ENCODE results near the gene PGM2L1. TPM values are rescaled to one million over a fixed set of nuclear protein-coding genes. Genes with fewer than 3 reads are reported as not detected.

PGM2L1 gene
- total and polyA plus RNA-seq, 10 donors = 0.37 to 7.1 (median 4.9) TPM

DNA sequence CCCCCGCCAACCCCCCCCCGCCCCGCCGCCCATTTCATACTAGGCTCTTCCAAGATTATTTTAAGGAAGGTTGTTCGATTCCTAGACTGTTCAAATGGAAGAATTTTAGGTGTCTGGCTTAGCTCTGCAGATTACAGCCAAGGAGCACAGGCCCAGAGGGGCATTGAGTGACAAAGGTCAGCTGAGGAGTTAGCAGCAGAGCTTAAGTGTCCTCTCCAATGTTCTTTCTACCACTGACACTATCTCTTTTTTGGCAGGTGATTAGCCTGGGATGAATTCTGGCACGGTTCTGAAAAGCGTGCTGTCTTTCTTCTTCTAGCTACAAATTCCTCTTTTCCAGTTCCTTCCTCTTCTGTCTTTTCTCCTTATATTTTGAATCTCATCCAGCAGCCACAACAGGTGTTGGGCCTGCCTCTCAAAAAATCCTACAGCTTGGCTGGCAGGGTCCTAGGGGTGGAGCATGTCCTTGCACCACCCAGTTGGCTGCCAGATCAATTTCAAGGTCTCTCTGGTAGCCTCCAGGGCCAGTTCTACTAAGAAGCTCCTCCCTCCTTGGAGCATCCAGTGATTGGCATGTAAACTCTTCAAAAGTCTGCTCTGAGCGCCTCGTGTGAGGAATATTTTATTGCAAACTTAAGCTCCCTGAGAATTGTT, 46.1 kb upstream of the PGM2L1 start:
- no peak for TF ChIP-seq POLR2AphosphoS5 (IDR thresholded peaks at IDR 0.05)
- no peak for TF ChIP-seq POLR2A (IDR thresholded peaks at IDR 0.05)
- TF ChIP-seq, protein P1, sequence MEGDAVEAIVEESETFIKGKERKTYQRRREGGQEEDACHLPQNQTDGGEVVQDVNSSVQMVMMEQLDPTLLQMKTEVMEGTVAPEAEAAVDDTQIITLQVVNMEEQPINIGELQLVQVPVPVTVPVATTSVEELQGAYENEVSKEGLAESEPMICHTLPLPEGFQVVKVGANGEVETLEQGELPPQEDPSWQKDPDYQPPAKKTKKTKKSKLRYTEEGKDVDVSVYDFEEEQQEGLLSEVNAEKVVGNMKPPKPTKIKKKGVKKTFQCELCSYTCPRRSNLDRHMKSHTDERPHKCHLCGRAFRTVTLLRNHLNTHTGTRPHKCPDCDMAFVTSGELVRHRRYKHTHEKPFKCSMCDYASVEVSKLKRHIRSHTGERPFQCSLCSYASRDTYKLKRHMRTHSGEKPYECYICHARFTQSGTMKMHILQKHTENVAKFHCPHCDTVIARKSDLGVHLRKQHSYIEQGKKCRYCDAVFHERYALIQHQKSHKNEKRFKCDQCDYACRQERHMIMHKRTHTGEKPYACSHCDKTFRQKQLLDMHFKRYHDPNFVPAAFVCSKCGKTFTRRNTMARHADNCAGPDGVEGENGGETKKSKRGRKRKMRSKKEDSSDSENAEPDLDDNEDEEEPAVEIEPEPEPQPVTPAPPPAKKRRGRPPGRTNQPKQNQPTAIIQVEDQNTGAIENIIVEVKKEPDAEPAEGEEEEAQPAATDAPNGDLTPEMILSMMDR (IDR thresholded peaks at IDR 0.05 in 8 of 11, conservative IDR thresholded peaks at IDR 0.05 in 3 of 11) = no peak
- no peak for DNase-seq
- Histone ChIP-seq H3K27ac (no peak overlapping the region), H3K4me1 (peaks cover 0 to 6% (median 3%) of the 10 kb centered on the region in 6 donors), H3K9me3 (peaks cover 0 to 15% (median 8%) of the 10 kb centered on the region in 8 donors), H3K36me3 (no peaks in the 10 kb centered on the region), H3K4me3 (no peak overlapping the region), H3K27me3 (replicated peaks in 1 of 7) (no peaks in the 10 kb centered on the region)
- intact Hi-C loops (cut with DNase I; ENCODE audit: low total_unique reads) = no loop called here
- 79 to 86% (median 80%) methylated on average over 9 of the region's 9 CpGs for WGBS, 5 donors

DNA sequence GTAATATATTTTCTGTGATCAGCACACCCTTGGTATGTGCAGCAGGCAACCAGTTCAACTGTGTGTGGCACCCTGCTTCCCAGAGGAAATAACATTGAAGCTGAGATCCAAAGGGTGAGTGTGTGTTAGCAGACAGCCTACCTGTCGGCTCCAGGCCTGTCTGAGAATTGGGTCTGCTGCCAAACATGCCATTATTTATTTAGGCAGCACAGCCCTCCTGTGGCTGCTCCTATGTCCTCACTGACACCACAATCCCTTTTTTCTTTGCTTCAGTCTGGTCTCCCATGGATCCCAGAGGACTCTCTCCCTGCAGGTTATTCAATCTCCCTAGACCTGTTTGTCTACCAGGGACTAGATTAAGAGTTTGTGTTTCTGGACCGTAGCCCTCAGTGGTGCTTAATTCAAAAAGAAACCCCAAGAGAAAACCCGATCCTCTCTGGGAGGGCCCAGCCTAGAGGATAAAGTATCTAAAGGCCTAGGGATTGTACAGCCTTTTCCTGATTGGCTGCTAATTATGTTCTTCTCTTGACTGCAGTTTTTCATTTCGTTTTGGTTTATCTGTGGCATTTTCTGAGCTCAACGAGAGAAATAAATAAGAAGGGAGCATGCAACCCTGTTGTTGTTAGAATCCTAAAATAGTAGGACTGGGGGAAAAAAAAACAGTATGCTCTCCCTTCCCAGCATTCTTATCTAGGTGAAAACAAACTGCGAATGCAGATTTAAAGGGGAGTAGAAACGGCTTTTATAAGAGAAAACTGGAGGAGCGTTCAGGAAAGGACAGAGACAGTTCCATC, 45.0 kb upstream of the PGM2L1 start:
- intact Hi-C loops (cut with DNase I; ENCODE audit: low total_unique reads) = no loop called here
- Histone ChIP-seq H3K36me3 (no peaks in the 10 kb centered on the region), H3K9me3 (peaks cover 0 to 15% (median 8%) of the 10 kb centered on the region in 8 donors), H3K27me3 (replicated peaks in 1 of 7) (no peaks in the 10 kb centered on the region), H3K27ac (no peak overlapping the region), H3K4me3 (no peak overlapping the region), H3K4me1 (no peaks in the 10 kb centered on the region)
- TF ChIP-seq, protein P1 (IDR thresholded peaks at IDR 0.05 in 8 of 11, conservative IDR thresholded peaks at IDR 0.05 in 3 of 11) = no peak
- no peak for TF ChIP-seq POLR2A (IDR thresholded peaks at IDR 0.05)
- TF ChIP-seq POLR2AphosphoS5 (IDR thresholded peaks at IDR 0.05) = no peak
- 70 to 80% (median 76%) methylated on average over 8 of the region's 8 CpGs for WGBS, 5 donors
- DNase-seq = no peak

DNA sequence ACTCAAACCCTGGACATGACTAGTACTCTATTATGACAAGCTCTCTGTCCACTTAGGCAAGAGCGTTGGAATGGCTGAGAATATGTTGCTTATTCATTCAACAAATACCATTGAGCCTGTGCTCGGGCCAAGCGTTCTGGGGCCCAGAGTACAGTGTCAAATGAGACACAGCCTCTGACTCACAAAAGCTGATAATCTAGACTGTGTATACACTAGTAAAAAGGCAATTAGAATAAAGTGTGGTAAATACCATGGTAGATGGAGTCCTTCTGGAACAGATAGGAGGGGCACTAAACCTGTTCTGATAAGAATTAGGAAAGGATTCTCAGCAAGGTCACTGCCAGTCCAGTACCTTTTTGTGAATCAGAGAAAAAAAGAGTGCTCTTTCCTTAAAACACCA, 44.4 kb upstream of the PGM2L1 start:
- Histone ChIP-seq H3K27me3 (replicated peaks in 1 of 7) (no peaks in the 10 kb centered on the region), H3K4me3 (no peak overlapping the region), H3K9me3 (peaks cover 0 to 15% (median 8%) of the 10 kb centered on the region in 8 donors), H3K4me1 (no peaks in the 10 kb centered on the region), H3K36me3 (no peaks in the 10 kb centered on the region), H3K27ac (no peak overlapping the region)
- intact Hi-C loops (cut with DNase I; ENCODE audit: low total_unique reads) = no loop called here
- WGBS, 5 donors = 84 to 90% (median 88%) methylated on average over 3 of the region's 3 CpGs
- TF ChIP-seq, protein P1 (IDR thresholded peaks at IDR 0.05 in 8 of 11, conservative IDR thresholded peaks at IDR 0.05 in 3 of 11) = no peak
- TF ChIP-seq POLR2AphosphoS5 (IDR thresholded peaks at IDR 0.05) = no peak
- TF ChIP-seq POLR2A (IDR thresholded peaks at IDR 0.05) = no peak
- no peak for DNase-seq

DNA sequence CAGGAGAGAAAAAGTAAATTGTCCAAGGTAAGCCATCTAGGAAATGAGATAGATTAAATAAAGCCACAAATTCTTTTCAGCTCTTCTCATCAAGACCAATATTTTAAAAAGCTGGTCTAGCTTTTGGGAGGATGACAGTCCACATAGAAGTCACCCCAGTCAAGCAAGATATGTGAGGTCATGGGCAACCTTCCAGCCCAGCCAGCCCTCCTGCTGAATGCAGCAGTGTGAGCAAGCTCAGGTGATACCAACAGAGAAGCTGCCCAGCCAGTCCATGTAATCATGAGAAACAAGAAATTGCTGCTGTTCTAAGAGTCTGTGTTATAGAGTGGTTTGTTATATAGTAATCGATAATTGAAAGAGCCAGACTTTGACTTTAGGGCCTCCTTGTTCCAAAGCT, 40.4 kb upstream of the PGM2L1 start:
- H3K9me3 ChIP-seq = peaks cover 0 to 15% (median 8%) of the 10 kb centered on the region in 8 donors
- no peaks in the 10 kb centered on the region for H3K4me1 ChIP-seq
- H3K4me3 ChIP-seq = no peak overlapping the region
- no peaks in the 10 kb centered on the region for H3K36me3 ChIP-seq
- DNase-seq = no peak
- intact Hi-C loops (cut with DNase I; ENCODE audit: low total_unique reads) = no loop called here
- no peak for TF ChIP-seq POLR2AphosphoS5 (IDR thresholded peaks at IDR 0.05)
- TF ChIP-seq POLR2A (IDR thresholded peaks at IDR 0.05) = no peak
- TF ChIP-seq, protein P1 (IDR thresholded peaks at IDR 0.05 in 8 of 11, conservative IDR thresholded peaks at IDR 0.05 in 3 of 11) = no peak
- H3K27me3 ChIP-seq (replicated peaks in 1 of 7) = no peaks in the 10 kb centered on the region
- 90 to 100% (median 96%) methylated on average over 1 of the region's 1 CpG for WGBS, 5 donors
- H3K27ac ChIP-seq = no peak overlapping the region
